Caco-2 (cell line): Measurements from ENCODE around the gene IQGAP2. TPM values are rescaled to one million over a fixed set of nuclear protein-coding genes. Genes with fewer than 3 reads are reported as not detected.

ENCODE experiments used
- BruUV-seq: library from RNA; stranded (reverse); fragments of 400-500 nt; replicated peaks from 2 replicates; lab custom pipeline; 2021; lab: Mats Ljungman, UMichigan
- CTCF ChIA-PET: fragments of 300-600 bp; sonication (Branson Sonifier 250); formaldehyde crosslinking; loops from one replicate; lab custom pipeline; 2022; ENCODE audit warnings: antibody characterized with exemption; lab: Charles Lee
- POLR2A ChIA-PET: fragments of 300-600 bp; sonication (Branson Sonifier 250); formaldehyde crosslinking; loops from one replicate; lab custom pipeline; 2022; ENCODE audit warnings: antibody characterized with exemption; lab: Charles Lee
- DNase-seq, 2 experiments: peaks; one replicate each; pipeline versions ENCODE4 v3.0.0 to v3.0.0-alpha.2; 2020 to 2022
- H3K27me3 ChIP-seq: replicated peaks from 2 replicates; pipeline ENCODE4 v1.6.0; 2011; ENCODE audit warnings: low read length; ENCODE audit not compliant: control insufficient read depth, insufficient read depth
- H3K36me3 ChIP-seq: 2 replicates; pipeline ENCODE4 v1.5.1; 2011; ENCODE audit warnings: low read length; ENCODE audit not compliant: control insufficient read depth, insufficient read depth
- H3K4me1 ChIP-seq: fragments of 250-450 bp; sonication (Bioruptor Pico); 2 replicates; pipeline ENCODE4 v1.5.1; 2020; ENCODE audit warnings: mild to moderate bottlenecking
- H3K4me3 ChIP-seq: 2 replicates; pipeline ENCODE4 v1.5.1; 2011; ENCODE audit warnings: low read depth, mild to moderate bottlenecking, control low read depth, low read length
- H3K9me3 ChIP-seq: fragments of 250-450 bp; sonication (Bioruptor Pico); 2 replicates; pipeline ENCODE4 v1.5.1; 2020; ENCODE audit warnings: mild to moderate bottlenecking, moderate library complexity
- H3K27ac Mint-ChIP-seq: one replicate; pipeline ENCODE4 v1.8.0; 2022; ENCODE audit warnings: mixed read lengths; ENCODE audit not compliant: unreplicated experiment
- H3K27me3 Mint-ChIP-seq: one replicate; pipeline ENCODE4 v1.8.0; 2022; ENCODE audit warnings: mixed read lengths; ENCODE audit not compliant: insufficient read depth, unreplicated experiment
- H3K36me3 Mint-ChIP-seq: one replicate; pipeline ENCODE4 v1.8.0; 2022; ENCODE audit warnings: mild to moderate bottlenecking, mixed read lengths; ENCODE audit not compliant: insufficient read depth, unreplicated experiment
- H3K4me1 Mint-ChIP-seq: one replicate; pipeline ENCODE4 v1.8.0; 2022; ENCODE audit warnings: low read depth, mixed read lengths; ENCODE audit not compliant: unreplicated experiment
- H3K4me3 Mint-ChIP-seq: one replicate; pipeline ENCODE4 v1.8.0; 2022; ENCODE audit warnings: mild to moderate bottlenecking, moderate library complexity, mixed read lengths; ENCODE audit not compliant: unreplicated experiment
- H3K9me3 Mint-ChIP-seq: one replicate; pipeline ENCODE4 v1.8.0; 2022; ENCODE audit warnings: mixed read lengths; ENCODE audit not compliant: unreplicated experiment
- intact Hi-C: fragments of 100-400 bp; cut with micrococcal nuclease; formaldehyde crosslinking; loops from one replicate; pipeline ENCODE4 v1.10.0; 2022; ENCODE audit not compliant: unreplicated experiment
- total RNA-seq: library from RNA; stranded (reverse); gene quantifications from 2 replicates; pipeline ENCODE4 v1.2.3, GENCODE V29; 2022
- TF ChIP-seq, protein P1 (sequence below), 2 experiments: fragments of 200-600 bp in 1 of 2; IDR thresholded peaks; 1 replicate in 1 of 2; 2 replicates in 1 of 2; pipeline versions ENCODE4 v1.5.1 to v1.8.0; 2011 to 2022; ENCODE audit warnings: antibody characterized with exemption in 1 of 2, control low read depth in 1 of 2, inconsistent platforms in 1 of 2, low read depth in 1 of 2, low read length in 1 of 2, mild to moderate bottlenecking in 1 of 2, moderate library complexity in 1 of 2; ENCODE audit not compliant: insufficient read depth in 1 of 2, severe bottlenecking in 1 of 2, unreplicated experiment in 1 of 2

The IQGAP2 gene
- total RNA-seq, 1 experiment from 2014 or later: 89.4 TPM

DNA sequence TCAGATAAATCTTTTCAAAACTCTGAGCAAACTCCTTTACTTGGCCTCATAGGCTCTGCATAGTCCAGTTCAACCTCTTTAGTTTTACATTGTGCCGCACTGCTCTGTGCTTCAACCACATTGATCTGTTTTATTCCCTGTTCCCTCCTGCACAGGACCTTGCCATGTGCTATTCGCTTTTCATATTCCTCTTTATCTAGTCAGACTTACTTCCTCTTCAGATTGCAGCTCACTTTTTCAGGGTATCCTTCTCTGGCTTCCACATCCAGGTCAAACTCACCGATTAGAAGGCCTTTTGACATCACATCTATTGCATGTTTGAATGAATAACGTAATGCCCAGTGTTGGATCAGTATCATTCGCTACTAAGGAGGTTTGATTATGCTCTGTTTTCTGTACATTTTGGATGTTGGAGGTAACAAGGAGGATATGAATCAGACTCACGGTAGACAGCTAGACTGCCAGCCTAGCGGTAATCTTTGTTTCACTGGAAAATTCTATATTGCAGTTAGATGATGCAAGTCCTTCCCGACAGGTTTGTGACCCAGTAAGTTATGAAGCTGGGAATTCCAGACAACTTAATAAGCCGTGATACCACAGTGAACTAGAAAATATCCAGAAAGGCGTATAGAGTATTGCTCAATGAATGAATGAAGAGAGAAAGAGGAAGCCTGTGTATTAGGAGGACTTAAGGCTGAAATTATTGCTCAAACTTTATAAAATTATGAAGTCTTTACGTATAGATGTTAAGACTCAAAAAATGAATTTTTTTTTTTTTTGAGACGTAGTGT is 65.7 kb downstream of the IQGAP2 start:
- Histone ChIP-seq H3K9me3 (no peaks in the 10 kb centered on the region), H3K4me1 (peaks cover 24% of the 10 kb centered on the region), H3K36me3 (no peaks in the 10 kb centered on the region; the same call in 1 of the 2 replicates), H3K27me3 (no peaks in the 10 kb centered on the region), H3K4me3 (no peak overlapping the region)
- Mint-ChIP-seq H3K36me3 (peaks cover 14% of the 10 kb centered on the region), H3K27ac (no peak overlapping the region), H3K9me3 (no peaks in the 10 kb centered on the region), H3K27me3 (no peaks in the 10 kb centered on the region), H3K4me3 (no peak overlapping the region), H3K4me1 (peaks cover 16% of the 10 kb centered on the region)
- ChIA-PET CTCF (no interaction called here), POLR2A (no interaction called here)
- no peak for DNase-seq
- BruUV-seq: no TSS peak
- TF ChIP-seq, protein P1, sequence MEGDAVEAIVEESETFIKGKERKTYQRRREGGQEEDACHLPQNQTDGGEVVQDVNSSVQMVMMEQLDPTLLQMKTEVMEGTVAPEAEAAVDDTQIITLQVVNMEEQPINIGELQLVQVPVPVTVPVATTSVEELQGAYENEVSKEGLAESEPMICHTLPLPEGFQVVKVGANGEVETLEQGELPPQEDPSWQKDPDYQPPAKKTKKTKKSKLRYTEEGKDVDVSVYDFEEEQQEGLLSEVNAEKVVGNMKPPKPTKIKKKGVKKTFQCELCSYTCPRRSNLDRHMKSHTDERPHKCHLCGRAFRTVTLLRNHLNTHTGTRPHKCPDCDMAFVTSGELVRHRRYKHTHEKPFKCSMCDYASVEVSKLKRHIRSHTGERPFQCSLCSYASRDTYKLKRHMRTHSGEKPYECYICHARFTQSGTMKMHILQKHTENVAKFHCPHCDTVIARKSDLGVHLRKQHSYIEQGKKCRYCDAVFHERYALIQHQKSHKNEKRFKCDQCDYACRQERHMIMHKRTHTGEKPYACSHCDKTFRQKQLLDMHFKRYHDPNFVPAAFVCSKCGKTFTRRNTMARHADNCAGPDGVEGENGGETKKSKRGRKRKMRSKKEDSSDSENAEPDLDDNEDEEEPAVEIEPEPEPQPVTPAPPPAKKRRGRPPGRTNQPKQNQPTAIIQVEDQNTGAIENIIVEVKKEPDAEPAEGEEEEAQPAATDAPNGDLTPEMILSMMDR (IDR thresholded peaks at IDR 0.05; ENCODE audit: insufficient read depth in 1 of 2, low read depth in 1 of 2, low read length in 1 of 2, severe bottlenecking in 1 of 2, unreplicated experiment in 1 of 2): no peak
- intact Hi-C loops: no loop called here

DNA sequence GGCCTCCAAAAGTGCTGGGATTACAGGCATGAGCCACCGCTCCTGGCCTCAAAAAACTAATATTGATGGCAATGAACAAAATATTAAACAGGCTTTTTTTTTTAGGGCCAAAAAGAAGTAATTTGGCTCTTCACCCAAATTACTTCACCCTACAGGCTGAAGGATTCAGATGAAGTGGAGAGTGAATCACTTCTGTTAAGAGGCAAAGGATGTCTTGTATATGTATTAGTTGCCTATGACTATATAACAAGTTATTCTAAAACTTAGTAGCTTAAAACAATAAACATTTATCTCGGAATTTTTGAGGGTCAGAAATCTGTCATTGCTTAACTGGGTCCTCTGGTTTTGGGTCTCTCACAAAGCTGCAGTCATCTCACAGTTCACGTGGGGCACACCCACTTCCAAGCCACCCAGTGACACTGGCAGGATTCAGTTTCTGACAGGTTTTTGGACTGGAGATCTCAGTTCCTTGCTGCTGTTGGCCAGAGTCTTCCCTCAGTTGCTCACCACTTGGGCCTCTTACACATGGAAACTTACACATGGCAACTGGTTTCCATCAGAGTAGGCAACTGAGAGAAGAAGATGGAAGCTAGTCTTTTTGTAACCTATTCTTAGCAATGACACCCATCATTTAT is 66.7 kb downstream of the IQGAP2 start:
- CTCF ChIA-PET: no interaction called here
- H3K9me3 Mint-ChIP-seq: no peaks in the 10 kb centered on the region
- Histone ChIP-seq H3K9me3 (no peaks in the 10 kb centered on the region), H3K4me1 (peaks cover 34% of the 10 kb centered on the region), H3K27me3 (no peaks in the 10 kb centered on the region), H3K4me3 (no peak overlapping the region), H3K36me3 (peaks cover 2% of the 10 kb centered on the region)
- no TSS peak for BruUV-seq
- peaks cover 14% of the 10 kb centered on the region for H3K36me3 Mint-ChIP-seq
- intact Hi-C loops: no loop called here
- no peak overlapping the region for H3K4me3 Mint-ChIP-seq
- no peaks in the 10 kb centered on the region for H3K27me3 Mint-ChIP-seq
- TF ChIP-seq, protein P1 (IDR thresholded peaks at IDR 0.05; ENCODE audit: insufficient read depth in 1 of 2, low read depth in 1 of 2, low read length in 1 of 2, severe bottlenecking in 1 of 2, unreplicated experiment in 1 of 2): no peak
- DNase-seq: no peak
- peaks cover 16% of the 10 kb centered on the region for H3K4me1 Mint-ChIP-seq
- POLR2A ChIA-PET: no interaction called here
- no peak overlapping the region for H3K27ac Mint-ChIP-seq

DNA sequence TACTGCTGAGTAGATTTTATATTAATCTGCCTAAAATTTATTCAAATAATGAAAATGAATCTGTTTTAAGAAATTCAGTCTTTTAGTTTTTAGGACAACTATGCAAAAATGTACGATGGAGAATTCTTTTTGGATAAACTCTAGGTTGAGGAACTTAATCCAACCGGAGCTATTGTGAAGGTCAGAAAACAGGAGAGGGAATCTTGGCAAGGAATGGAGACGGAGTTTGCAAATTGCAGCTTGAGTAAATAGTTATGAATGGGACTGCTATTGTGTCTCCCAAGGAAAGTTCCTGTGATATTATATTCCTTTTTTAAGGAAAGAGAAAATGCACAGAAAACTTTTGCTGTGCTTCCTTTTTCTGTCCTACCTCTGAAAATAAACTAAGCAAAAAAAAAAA is 67.9 kb downstream of the IQGAP2 start:
- Mint-ChIP-seq H3K27ac (no peak overlapping the region), H3K27me3 (no peaks in the 10 kb centered on the region), H3K9me3 (no peaks in the 10 kb centered on the region), H3K4me3 (no peak overlapping the region), H3K36me3 (peaks cover 16% of the 10 kb centered on the region), H3K4me1 (peaks cover 21% of the 10 kb centered on the region)
- intact Hi-C loops: no loop called here
- Histone ChIP-seq H3K27me3 (no peaks in the 10 kb centered on the region), H3K4me1 (peaks cover 46% of the 10 kb centered on the region), H3K36me3 (peaks cover 2% of the 10 kb centered on the region), H3K9me3 (no peaks in the 10 kb centered on the region), H3K4me3 (no peak overlapping the region)
- DNase-seq: no peak
- ChIA-PET POLR2A (no interaction called here), CTCF (no interaction called here)
- TF ChIP-seq, protein P1 (IDR thresholded peaks at IDR 0.05; ENCODE audit: insufficient read depth in 1 of 2, low read depth in 1 of 2, low read length in 1 of 2, severe bottlenecking in 1 of 2, unreplicated experiment in 1 of 2): no peak
- BruUV-seq: no TSS peak
